Cardiac muscle cell (in vitro differentiated cells and primary cell): ENCODE measurements around the gene LSMEM2. TPM values are rescaled to one million over a fixed set of nuclear protein-coding genes. Genes with fewer than 3 reads are reported as not detected.

Experiments used
- DNase-seq, 2 donors: peaks; one replicate each; pipeline versions ENCODE4 v3.0.0 to v3.0.0-alpha.2; 2010 to 2017; ENCODE audit warnings: low read depth in 1 of 2, low spot score in 1 of 2
- H3K27ac ChIP-seq: fragments of 200-600 bp; sonication (generic); 2 replicates; pipeline ENCODE4 v1.5.1; 2016
- H3K27me3 ChIP-seq: fragments of 200-600 bp; sonication (generic); 2 replicates; pipeline ENCODE4 v1.6.0; 2016; ENCODE audit warnings: control low read depth
- H3K36me3 ChIP-seq: fragments of 200-600 bp; sonication (generic); 2 replicates; pipeline ENCODE4 v1.5.1; 2016; ENCODE audit warnings: control low read depth
- H3K4me1 ChIP-seq: fragments of 200-600 bp; sonication (generic); 2 replicates; pipeline ENCODE4 v1.8.1; 2017; ENCODE audit warnings: low read depth, mild to moderate bottlenecking, mixed run types
- H3K4me3 ChIP-seq: fragments of 200-600 bp; sonication (generic); 2 replicates; pipeline ENCODE4 v1.5.1; 2016; ENCODE audit warnings: mild to moderate bottlenecking
- H3K9me3 ChIP-seq: fragments of 200-600 bp; sonication (generic); 2 replicates; pipeline ENCODE4 v1.5.1; 2017; ENCODE audit warnings: low read depth, mild to moderate bottlenecking, control low read depth
- polyA plus RNA-seq: library from polyadenylated mRNA; unstranded; fragments of >200 nt; fragmentation: Nextera tagmentation; extraction: Ambion mirVana; gene quantifications from 2 replicates; pipeline ENCODE4 v1.2.1, GENCODE V29; 2016
- total RNA-seq: library from RNA; depleted of rRNA; stranded (reverse); fragments of >200 nt; gene quantifications from 2 replicates; pipeline ENCODE4 v1.2.3, GENCODE V29; 2016
- TF ChIP-seq, protein P1 (sequence below): IDR thresholded peaks from 2 replicates; pipeline ENCODE4 v1.5.1; 2012; ENCODE audit warnings: low read depth, mild to moderate bottlenecking, low read length

The LSMEM2 gene
- total and polyA plus RNA-seq, 2 experiments from 2014 or later = 18.1 to 29.2 TPM

DNA sequence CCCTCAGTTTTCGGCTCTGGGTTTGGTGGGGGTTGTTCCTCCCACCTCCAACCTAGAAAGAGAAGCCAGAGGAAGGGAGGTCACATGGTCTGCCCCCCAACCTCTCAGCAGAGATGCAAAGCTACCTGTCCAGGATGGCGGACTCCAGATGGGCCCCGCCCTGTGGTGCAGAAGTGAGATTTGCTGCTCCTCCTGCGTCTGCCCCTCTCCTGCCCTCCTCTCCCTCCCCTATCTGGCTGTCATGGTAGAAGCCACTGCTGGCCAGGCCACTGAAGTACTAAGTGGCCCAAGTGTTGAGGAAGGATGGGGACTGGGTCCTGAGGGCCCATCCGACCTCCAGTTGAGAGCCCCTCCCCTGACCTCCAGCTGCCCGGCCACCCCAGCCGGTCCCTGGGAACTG lies 12.1 kb upstream of the LSMEM2 start:
- Histone ChIP-seq H3K4me3 (peak overlapping the region; percentile 11), H3K4me1 (peaks cover 37% of the 10 kb centered on the region), H3K36me3 (no peaks in the 10 kb centered on the region), H3K27ac (peak overlapping the region; percentile 98), H3K9me3 (no peaks in the 10 kb centered on the region), H3K27me3 (no peaks in the 10 kb centered on the region)
- TF ChIP-seq, protein P1, sequence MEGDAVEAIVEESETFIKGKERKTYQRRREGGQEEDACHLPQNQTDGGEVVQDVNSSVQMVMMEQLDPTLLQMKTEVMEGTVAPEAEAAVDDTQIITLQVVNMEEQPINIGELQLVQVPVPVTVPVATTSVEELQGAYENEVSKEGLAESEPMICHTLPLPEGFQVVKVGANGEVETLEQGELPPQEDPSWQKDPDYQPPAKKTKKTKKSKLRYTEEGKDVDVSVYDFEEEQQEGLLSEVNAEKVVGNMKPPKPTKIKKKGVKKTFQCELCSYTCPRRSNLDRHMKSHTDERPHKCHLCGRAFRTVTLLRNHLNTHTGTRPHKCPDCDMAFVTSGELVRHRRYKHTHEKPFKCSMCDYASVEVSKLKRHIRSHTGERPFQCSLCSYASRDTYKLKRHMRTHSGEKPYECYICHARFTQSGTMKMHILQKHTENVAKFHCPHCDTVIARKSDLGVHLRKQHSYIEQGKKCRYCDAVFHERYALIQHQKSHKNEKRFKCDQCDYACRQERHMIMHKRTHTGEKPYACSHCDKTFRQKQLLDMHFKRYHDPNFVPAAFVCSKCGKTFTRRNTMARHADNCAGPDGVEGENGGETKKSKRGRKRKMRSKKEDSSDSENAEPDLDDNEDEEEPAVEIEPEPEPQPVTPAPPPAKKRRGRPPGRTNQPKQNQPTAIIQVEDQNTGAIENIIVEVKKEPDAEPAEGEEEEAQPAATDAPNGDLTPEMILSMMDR = no peak
- no peak for DNase-seq

DNA sequence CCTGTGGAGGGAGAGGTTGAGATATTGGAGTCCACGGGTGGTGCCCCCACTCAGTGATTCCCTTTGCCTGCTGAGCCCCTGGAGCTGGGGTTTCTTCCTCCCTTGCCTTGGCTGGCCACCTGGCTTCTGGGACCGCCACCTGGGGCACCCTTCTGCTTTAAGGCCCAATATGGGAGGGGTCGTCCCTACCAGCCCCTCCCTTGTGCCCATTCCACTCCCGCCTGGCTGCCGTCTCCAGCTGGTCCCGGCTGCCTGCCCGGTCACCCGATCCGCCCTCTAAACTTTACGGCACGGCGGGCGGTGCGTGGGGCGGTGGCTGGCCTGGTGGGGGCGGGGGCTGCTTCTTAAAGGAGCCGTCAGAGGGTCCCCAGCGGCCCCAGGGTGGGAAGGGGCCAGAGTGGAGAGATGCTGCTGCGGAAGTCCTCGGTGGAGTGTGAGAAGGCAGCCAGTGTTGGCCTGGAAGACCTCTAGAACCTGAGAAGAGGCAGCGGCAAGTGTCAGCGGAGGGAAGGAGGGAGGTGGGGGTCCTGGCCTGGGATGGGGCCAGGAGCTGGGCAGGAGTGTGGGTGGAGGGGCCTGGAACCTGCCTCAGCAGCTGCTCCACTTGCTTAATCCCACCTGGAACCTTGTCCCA lies 11.5 kb upstream of the LSMEM2 start:
- peaks cover 37% of the 10 kb centered on the region for H3K4me1 ChIP-seq
- no peaks in the 10 kb centered on the region for H3K36me3 ChIP-seq
- TF ChIP-seq, protein P1 = no peak
- DNase-seq = peak; percentile 46 to 62
- H3K27me3 ChIP-seq = no peaks in the 10 kb centered on the region
- H3K9me3 ChIP-seq = no peaks in the 10 kb centered on the region
- peak overlapping the region; percentile 11 for H3K4me3 ChIP-seq
- H3K27ac ChIP-seq = peak overlapping the region; percentile 98

DNA sequence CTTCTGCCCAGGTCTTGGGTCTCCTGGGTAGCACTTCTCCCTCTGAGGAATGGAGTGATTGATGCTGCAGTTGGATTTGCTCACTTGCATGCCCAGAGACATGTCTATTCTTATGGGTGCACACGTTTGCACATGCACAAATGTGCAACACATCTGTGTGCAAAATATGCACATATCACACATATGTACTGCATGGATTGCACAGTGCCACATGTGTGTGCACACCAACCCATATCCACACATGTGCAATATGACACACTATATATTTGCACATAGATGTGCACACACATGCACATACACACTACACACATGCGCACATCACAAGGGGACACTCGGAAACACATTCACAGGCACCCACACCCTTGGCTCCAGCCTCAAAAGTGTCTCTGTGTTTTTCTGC lies 10.6 kb upstream of the LSMEM2 start:
- no peak overlapping the region for H3K4me3 ChIP-seq
- H3K27me3 ChIP-seq = peaks cover 3% of the 10 kb centered on the region
- H3K4me1 ChIP-seq = peaks cover 37% of the 10 kb centered on the region
- DNase-seq = no peak
- H3K36me3 ChIP-seq = no peaks in the 10 kb centered on the region
- no peaks in the 10 kb centered on the region for H3K9me3 ChIP-seq
- H3K27ac ChIP-seq = peak overlapping the region; percentile 98
- TF ChIP-seq, protein P1 = no peak

DNA sequence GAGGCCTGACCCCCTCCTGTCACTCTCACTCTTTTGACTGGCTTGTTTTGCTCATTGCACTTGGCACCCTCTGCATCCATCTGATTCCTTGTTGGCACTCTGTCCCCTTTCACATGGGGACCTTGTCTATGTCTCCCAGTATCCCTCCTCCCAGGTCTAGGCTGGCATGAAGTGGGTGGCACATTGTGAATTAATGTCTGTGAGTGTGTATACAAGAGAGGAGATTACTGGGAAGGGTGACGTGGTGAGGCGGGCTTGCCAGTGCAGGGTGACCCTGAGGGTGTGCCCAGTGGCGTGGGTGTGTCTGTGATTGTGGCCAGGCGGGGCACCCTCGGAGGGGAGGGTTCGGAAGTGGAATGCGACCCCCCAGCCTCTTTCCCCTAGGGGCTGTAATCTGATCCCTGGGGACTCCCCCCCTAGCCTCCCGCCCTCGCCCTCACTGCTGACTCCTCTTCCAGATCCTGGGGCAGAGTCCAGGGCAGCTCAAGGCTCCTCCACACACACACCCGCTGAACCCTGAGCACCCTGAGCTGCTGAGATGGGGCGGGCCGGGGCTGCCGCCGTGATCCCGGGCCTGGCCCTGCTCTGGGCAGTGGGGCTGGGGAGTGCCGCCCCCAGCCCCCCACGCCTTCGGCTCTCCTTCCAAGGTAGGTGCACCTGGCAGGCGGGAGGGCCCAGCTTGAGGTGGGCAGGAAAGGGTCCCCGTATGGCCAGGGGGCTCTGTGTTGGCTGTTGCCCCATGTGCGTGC lies 10.0 kb upstream of the LSMEM2 start, which contains the start of gene SEMA3B:
TSS of gene SEMA3B (plus strand) at position 445 of the 749 bp plus-strand sequence. CDS start at position 539, 94 bp downstream.
- TF ChIP-seq, protein P1 = no peak
- H3K36me3 ChIP-seq = no peaks in the 10 kb centered on the region
- H3K27ac ChIP-seq = peak within 1 kb of the TSS; percentile 98
- peaks cover 9% of the 10 kb centered on the region for H3K27me3 ChIP-seq
- H3K4me1 ChIP-seq = peaks cover 35% of the 10 kb centered on the region
- DNase-seq = no peak
- H3K9me3 ChIP-seq = no peaks in the 10 kb centered on the region
- no peak within 1 kb of the TSS for H3K4me3 ChIP-seq

DNA sequence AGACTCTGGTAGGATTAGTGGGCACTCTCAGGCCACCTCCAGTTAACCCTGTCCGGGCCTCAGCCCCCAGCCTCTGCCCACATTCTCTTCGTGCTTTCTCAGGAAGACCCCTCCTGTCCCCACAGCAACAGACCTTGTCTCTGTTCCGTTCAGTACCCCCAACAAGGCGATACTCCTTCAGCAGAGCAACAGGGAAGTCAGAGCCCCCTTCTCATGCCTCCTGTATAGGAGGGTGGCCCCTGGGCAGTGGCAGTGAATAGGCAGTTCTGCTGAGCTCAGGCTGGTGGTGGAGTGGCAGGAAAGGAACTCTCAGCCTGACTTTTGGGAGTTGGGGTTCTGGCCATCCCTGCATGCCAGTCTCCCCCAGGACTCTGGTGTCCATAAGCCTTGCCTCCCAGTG lies 9.4 kb upstream of the LSMEM2 start:
- no peaks in the 10 kb centered on the region for H3K36me3 ChIP-seq
- no peak for DNase-seq
- H3K27me3 ChIP-seq = peaks cover 14% of the 10 kb centered on the region
- no peak overlapping the region for H3K4me3 ChIP-seq
- H3K27ac ChIP-seq = no peak overlapping the region
- peaks cover 30% of the 10 kb centered on the region for H3K4me1 ChIP-seq
- TF ChIP-seq, protein P1 = no peak
- H3K9me3 ChIP-seq = no peaks in the 10 kb centered on the region
